Nephron progenitor cell (in vitro differentiated cells): ENCODE data around the gene MNS1.

Source experiments
- DNase-seq: peaks from one replicate; pipeline ENCODE4 v3.0.0; 2021
- H3K27ac Mint-ChIP-seq: 2 replicates; pipeline ENCODE4 v1.8.0; 2021; ENCODE audit warnings: mild to moderate bottlenecking, moderate library complexity, mixed read lengths
- H3K27me3 Mint-ChIP-seq: 2 replicates; pipeline ENCODE4 v1.8.0; 2021; ENCODE audit warnings: mild to moderate bottlenecking, low read depth, mixed read lengths; ENCODE audit not compliant: poor library complexity
- H3K36me3 Mint-ChIP-seq: 2 replicates; pipeline ENCODE4 v1.8.0; 2021; ENCODE audit warnings: low read depth, mixed read lengths
- H3K4me1 Mint-ChIP-seq: 2 replicates; pipeline ENCODE4 v1.8.0; 2021; ENCODE audit warnings: mixed read lengths
- H3K4me3 Mint-ChIP-seq: 2 replicates; pipeline ENCODE4 v1.8.0; 2021; ENCODE audit warnings: mild to moderate bottlenecking, moderate library complexity, mixed read lengths
- H3K9me3 Mint-ChIP-seq: 2 replicates; pipeline ENCODE4 v1.8.0; 2021; ENCODE audit warnings: mild to moderate bottlenecking, moderate library complexity, mixed read lengths
- TF ChIP-seq, protein P1 (sequence below): fragments of 200-600 bp; sonication (generic); IDR thresholded peaks from 2 replicates; pipeline ENCODE4 v1.5.0; 2021; ENCODE audit warnings: antibody characterized with exemption

Gene MNS1

GRCh38 chr15:56460947-56461346, 4.0 kb downstream of the MNS1 start:
- no peak for DNase-seq
- Mint-ChIP-seq H3K4me1 (peaks cover 20% of the 10 kb centered on the region), H3K27ac (no peak overlapping the region), H3K4me3 (no peak overlapping the region), H3K9me3 (no peaks in the 10 kb centered on the region), H3K27me3 (peaks cover 16% of the 10 kb centered on the region), H3K36me3 (peaks cover 7% of the 10 kb centered on the region)
- TF ChIP-seq, protein P1, sequence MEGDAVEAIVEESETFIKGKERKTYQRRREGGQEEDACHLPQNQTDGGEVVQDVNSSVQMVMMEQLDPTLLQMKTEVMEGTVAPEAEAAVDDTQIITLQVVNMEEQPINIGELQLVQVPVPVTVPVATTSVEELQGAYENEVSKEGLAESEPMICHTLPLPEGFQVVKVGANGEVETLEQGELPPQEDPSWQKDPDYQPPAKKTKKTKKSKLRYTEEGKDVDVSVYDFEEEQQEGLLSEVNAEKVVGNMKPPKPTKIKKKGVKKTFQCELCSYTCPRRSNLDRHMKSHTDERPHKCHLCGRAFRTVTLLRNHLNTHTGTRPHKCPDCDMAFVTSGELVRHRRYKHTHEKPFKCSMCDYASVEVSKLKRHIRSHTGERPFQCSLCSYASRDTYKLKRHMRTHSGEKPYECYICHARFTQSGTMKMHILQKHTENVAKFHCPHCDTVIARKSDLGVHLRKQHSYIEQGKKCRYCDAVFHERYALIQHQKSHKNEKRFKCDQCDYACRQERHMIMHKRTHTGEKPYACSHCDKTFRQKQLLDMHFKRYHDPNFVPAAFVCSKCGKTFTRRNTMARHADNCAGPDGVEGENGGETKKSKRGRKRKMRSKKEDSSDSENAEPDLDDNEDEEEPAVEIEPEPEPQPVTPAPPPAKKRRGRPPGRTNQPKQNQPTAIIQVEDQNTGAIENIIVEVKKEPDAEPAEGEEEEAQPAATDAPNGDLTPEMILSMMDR, result no peak

DNA sequence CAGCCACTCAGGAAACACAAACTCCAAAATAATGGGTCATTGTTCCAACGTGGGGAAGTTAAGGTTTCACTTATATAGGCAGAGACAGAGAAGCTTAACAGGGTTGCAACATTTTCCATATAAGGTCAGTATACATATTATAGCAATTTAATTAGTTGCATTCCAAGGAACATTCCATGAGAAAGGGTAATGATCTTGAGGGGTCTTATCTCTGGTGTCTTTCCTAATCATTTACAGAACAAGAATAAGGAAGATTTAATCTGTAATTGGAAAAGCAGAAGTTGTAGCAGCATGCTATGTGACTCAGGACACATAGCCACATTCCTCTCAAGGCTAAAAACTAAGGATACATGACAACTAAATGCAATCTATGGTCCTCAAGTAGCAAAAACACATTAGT, 4.9 kb downstream of the MNS1 start:
- Mint-ChIP-seq H3K36me3 (peaks cover 7% of the 10 kb centered on the region), H3K4me3 (no peak overlapping the region), H3K4me1 (peaks cover 13% of the 10 kb centered on the region), H3K27me3 (peaks cover 12% of the 10 kb centered on the region), H3K9me3 (no peaks in the 10 kb centered on the region), H3K27ac (no peak overlapping the region)
- DNase-seq, result no peak
- TF ChIP-seq, protein P1, result no peak

- no peak for DNase-seq
- H3K36me3 Mint-ChIP-seq, result peaks cover 7% of the 10 kb centered on the region
- H3K27ac Mint-ChIP-seq, result no peak overlapping the region
- H3K9me3 Mint-ChIP-seq, result no peaks in the 10 kb centered on the region
- H3K4me1 Mint-ChIP-seq, result peaks cover 3% of the 10 kb centered on the region
- TF ChIP-seq, protein P1, result no peak
- peaks cover 3% of the 10 kb centered on the region for H3K27me3 Mint-ChIP-seq
- H3K4me3 Mint-ChIP-seq, result no peak overlapping the region
Observed at GRCh38 chr15:56459096-56459495, 5.8 kb downstream of the MNS1 start.

DNA sequence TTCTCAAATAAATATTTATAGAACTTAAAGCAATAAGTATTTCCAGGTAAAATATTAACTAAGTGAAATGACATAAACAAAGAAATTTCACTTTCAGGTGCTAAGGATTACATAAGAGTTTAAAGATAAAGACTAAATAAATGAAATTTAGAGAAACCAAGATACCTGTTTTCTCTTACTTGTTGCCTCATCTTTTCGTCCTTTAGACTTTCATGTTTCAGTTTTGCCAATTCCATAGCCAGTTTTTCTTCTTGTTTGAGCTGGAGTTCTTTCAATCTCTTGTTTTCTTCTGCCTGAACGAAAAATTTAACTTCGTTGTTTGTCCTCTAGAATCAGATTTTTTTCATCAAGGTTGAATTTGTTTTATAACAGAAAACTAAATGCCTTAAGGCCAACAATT, 8.7 kb downstream of the MNS1 start:
- no peaks in the 10 kb centered on the region for H3K27me3 Mint-ChIP-seq
- H3K27ac Mint-ChIP-seq, result no peak overlapping the region
- TF ChIP-seq, protein P1, result no peak
- DNase-seq, result no peak
- no peaks in the 10 kb centered on the region for H3K4me1 Mint-ChIP-seq
- no peaks in the 10 kb centered on the region for H3K9me3 Mint-ChIP-seq
- no peak overlapping the region for H3K4me3 Mint-ChIP-seq
- peaks cover 7% of the 10 kb centered on the region for H3K36me3 Mint-ChIP-seq

- H3K4me1 Mint-ChIP-seq, result no peaks in the 10 kb centered on the region
- H3K36me3 Mint-ChIP-seq, result peaks cover 7% of the 10 kb centered on the region
- no peaks in the 10 kb centered on the region for H3K9me3 Mint-ChIP-seq
- no peak for DNase-seq
- TF ChIP-seq, protein P1, result no peak
- no peaks in the 10 kb centered on the region for H3K27me3 Mint-ChIP-seq
- no peak overlapping the region for H3K27ac Mint-ChIP-seq
- no peak overlapping the region for H3K4me3 Mint-ChIP-seq
Observed at GRCh38 chr15:56454836-56455235, 10.1 kb downstream of the MNS1 start.

DNA sequence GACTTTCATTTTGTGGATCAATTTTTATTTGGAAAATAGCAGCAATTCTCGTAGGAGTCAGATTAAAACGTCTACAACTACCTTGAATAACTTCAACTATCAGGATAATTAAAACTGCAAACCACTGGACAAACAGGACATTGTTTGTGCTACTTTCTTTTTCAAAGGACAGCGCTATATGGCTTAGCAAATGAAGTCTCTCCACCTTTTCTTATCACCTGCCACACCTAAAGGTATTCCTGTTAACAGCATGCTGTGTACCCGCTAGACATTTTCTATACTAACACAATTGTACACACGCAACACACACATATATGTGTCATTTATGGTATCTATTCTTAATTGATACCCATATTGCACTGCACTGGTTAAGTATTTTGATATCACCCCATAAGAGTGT, 19.2 kb downstream of the MNS1 start:
- H3K36me3 Mint-ChIP-seq, result peaks cover 24% of the 10 kb centered on the region
- H3K27ac Mint-ChIP-seq, result no peak overlapping the region

More for the DNA sequence above, 19.2 kb downstream of the MNS1 start:
- Mint-ChIP-seq H3K4me1 (no peaks in the 10 kb centered on the region), H3K27me3 (no peaks in the 10 kb centered on the region), H3K9me3 (peaks cover 4% of the 10 kb centered on the region), H3K4me3 (no peak overlapping the region)
- no peak for DNase-seq
- TF ChIP-seq, protein P1, result no peak
